A673 (cell line): ENCODE data around the gene MEN1. TPM values are rescaled to one million over a fixed set of nuclear protein-coding genes. Genes with fewer than 3 reads are reported as not detected.
"Not testable (repeated sequence)": the region's sequence is repeated elsewhere in the genome, so short reads cannot be mapped to it uniquely, and the experiment has no call there.

Experiments used
- BruUV-seq: library from RNA; stranded (reverse); fragments of 400-500 nt; replicated peaks from 2 replicates; lab custom pipeline; 2021; lab: Mats Ljungman, UMichigan
- CTCF ChIA-PET: fragments of 300-600 bp; sonication (Branson Sonifier 250); formaldehyde crosslinking; loops from one replicate; lab custom pipeline; 2022; ENCODE audit warnings: antibody characterized with exemption; lab: Charles Lee
- POLR2A ChIA-PET: fragments of 300-600 bp; sonication (Branson Sonifier 250); formaldehyde crosslinking; loops from one replicate; lab custom pipeline; 2022; ENCODE audit warnings: antibody characterized with exemption; ENCODE audit not compliant: low non-redundant PET; lab: Charles Lee
- DNase-seq: peaks from one replicate; pipeline ENCODE4 v3.0.0-alpha.2; 2015; ENCODE audit warnings: low spot score
- H3K27ac ChIP-seq: fragments of 200-600 bp; sonication (generic); 2 replicates; pipeline ENCODE4 v1.5.1; 2016; ENCODE audit warnings: mixed run types, low read depth, mild to moderate bottlenecking, mixed read lengths, antibody characterized with exemption, low read length; ENCODE audit not compliant: poor library complexity, severe bottlenecking
- H3K27me3 ChIP-seq: fragments of 200-600 bp; sonication (generic); replicated peaks from 2 replicates; pipeline ENCODE4 v1.6.1; 2017; ENCODE audit warnings: mixed run types, low read depth, mild to moderate bottlenecking, mixed read lengths, antibody characterized with exemption, low read length; ENCODE audit not compliant: insufficient read depth, poor library complexity
- H3K36me3 ChIP-seq: fragments of 200-600 bp; sonication (generic); 2 replicates; pipeline ENCODE4 v1.6.1; 2016; ENCODE audit warnings: mixed run types, mild to moderate bottlenecking, mixed read lengths, antibody characterized with exemption, low read length; ENCODE audit not compliant: insufficient read depth, poor library complexity, severe bottlenecking
- H3K4me1 ChIP-seq: fragments of 200-600 bp; sonication (generic); 2 replicates; pipeline ENCODE4 v1.6.1; 2017; ENCODE audit warnings: mixed run types, mild to moderate bottlenecking, mixed read lengths, antibody characterized with exemption, low read length; ENCODE audit not compliant: insufficient read depth, poor library complexity, severe bottlenecking
- H3K4me3 ChIP-seq: fragments of 200-600 bp; sonication (generic); 2 replicates; pipeline ENCODE4 v1.5.1; 2016; ENCODE audit warnings: low read depth, mixed run types, mild to moderate bottlenecking, mixed read lengths, low read length; ENCODE audit not compliant: poor library complexity, severe bottlenecking
- H3K9me3 ChIP-seq: fragments of 200-600 bp; sonication (generic); 2 replicates; pipeline ENCODE4 v1.6.1; 2016; ENCODE audit warnings: mixed run types, low read depth, mild to moderate bottlenecking, mixed read lengths, antibody characterized with exemption, low read length; ENCODE audit not compliant: poor library complexity, severe bottlenecking
- CTCF ChIP-seq: fragments of 300-800, 200-600 bp; sonication (generic); conservative IDR thresholded peaks from 2 replicates; pipeline ENCODE4 v1.5.1; 2017; ENCODE audit warnings: low read depth, mild to moderate bottlenecking, antibody characterized with exemption, low read length, moderate library complexity, mixed read lengths
- EZH2 ChIP-seq: fragments of 200-600 bp; sonication (generic); IDR thresholded peaks from 2 replicates; pipeline ENCODE4 v1.6.1; 2017; ENCODE audit warnings: borderline replicate concordance, low read depth, mild to moderate bottlenecking, mixed read lengths, antibody characterized with exemption, low read length; ENCODE audit not compliant: poor library complexity, severe bottlenecking
- intact Hi-C: fragments of 100-400 bp; cut with micrococcal nuclease; formaldehyde crosslinking; loops from one replicate; pipeline ENCODE4 v1.10.0; 2022; ENCODE audit not compliant: unreplicated experiment
- total RNA-seq: library from RNA; stranded (reverse); gene quantifications from 2 replicates; pipeline ENCODE4 v1.2.3, GENCODE V29; 2021

Gene MEN1
- total RNA-seq, 1 experiment from 2014 or later, result 45.7 TPM

GRCh38 chr11:64848826-64849597 is 38.7 kb upstream of the MEN1 start:
- intact Hi-C loops, result loop anchor here (5.0 to 10.0 kb wide), 4 partner anchors 268 to 483 kb away; partner anchors contain the start of genes CDC42EP2, DPF2 and ZNHIT2
- CTCF ChIA-PET, result interaction anchor here (1.1 to 3.1 kb wide), 3 partner anchors 36 to 268 kb away, joined by 5 to 14 read pairs (median 7); partner anchors contain the start of gene ZNHIT2
- DNase-seq, result no peak

GRCh38 chr11:64848214-64848825 is 38.0 kb upstream of the MEN1 start:
- peaks cover 7% of the 10 kb centered on the region for H3K4me1 ChIP-seq
- no peaks in the 10 kb centered on the region for H3K36me3 ChIP-seq
- intact Hi-C loops, result loop anchor here (5.0 to 10.0 kb wide), 4 partner anchors 269 to 484 kb away; partner anchors contain the start of genes CDC42EP2, DPF2 and ZNHIT2
- no peak overlapping the region for H3K27ac ChIP-seq
- ChIA-PET POLR2A (interaction anchor here (0.9 kb wide), 1 partner anchor 12 kb away, joined by 3 read pairs; no protein-coding TSS in a partner anchor), CTCF (interaction anchor here (1.0 to 3.1 kb wide), 3 partner anchors 22 to 269 kb away, joined by 3 to 14 read pairs (median 7); partner anchors contain the start of gene ZNHIT2)
- no peaks in the 10 kb centered on the region for H3K9me3 ChIP-seq
- H3K4me3 ChIP-seq, result no peak overlapping the region
- no peak for DNase-seq
- H3K27me3 ChIP-seq, result no peaks in the 10 kb centered on the region
- no TSS peak for BruUV-seq
- TF ChIP-seq CTCF, result no peak

More at GRCh38 chr11:64848826-64849597, 38.7 kb upstream of the MEN1 start:
- H3K27ac ChIP-seq, result no peak overlapping the region
- POLR2A ChIA-PET, result no interaction called here
- H3K4me3 ChIP-seq, result no peak overlapping the region
- no peaks in the 10 kb centered on the region for H3K9me3 ChIP-seq
- TF ChIP-seq EZH2, result no peak
- no peak; the same call in 1 of the 2 replicates for TF ChIP-seq CTCF
- H3K36me3 ChIP-seq, result no peaks in the 10 kb centered on the region
- H3K27me3 ChIP-seq, result no peaks in the 10 kb centered on the region
- no TSS peak for BruUV-seq
- peaks cover under 1% of the 10 kb centered on the region for H3K4me1 ChIP-seq

DNA sequence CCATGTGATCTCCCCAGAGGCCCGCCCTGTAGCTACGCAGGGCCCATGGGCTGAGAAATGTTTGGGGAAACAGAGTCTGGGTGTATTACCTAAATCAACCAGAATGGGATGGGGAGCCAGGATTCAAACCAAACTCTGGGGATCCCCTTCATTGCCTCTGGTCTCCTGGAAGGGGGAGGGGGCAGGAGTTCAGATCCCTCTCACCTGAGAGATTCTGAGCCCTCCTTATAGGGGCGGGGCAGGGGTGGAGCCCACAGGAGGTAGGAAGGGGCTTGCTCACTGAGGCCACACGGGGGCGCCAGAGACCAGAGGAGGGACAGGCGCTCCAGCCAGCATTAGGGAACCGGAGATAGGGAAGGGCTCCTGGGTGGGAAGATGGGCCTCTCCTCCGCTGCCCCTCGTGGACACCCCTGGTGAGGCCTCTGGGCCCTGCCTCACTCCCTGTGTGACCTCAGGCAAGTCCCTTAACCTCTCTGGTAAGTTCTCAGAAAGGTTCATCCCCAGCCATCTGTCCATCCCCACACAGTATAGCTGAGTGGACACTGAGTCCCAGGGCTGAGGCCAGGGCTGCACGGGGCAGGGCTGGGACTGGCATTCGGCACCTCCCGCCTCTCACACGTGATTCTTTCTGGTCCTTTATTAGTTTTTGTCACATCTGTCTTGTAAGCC is 36.8 kb upstream of the MEN1 start:
- Histone ChIP-seq H3K27me3 (no peaks in the 10 kb centered on the region), H3K36me3 (no peaks in the 10 kb centered on the region), H3K4me1 (peaks cover 13% of the 10 kb centered on the region), H3K9me3 (no peaks in the 10 kb centered on the region), H3K4me3 (no peak overlapping the region), H3K27ac (no peak overlapping the region)
- intact Hi-C loops, result loop anchor here (1.0 to 10.0 kb wide), 7 partner anchors 31 to 485 kb away; partner anchors contain the start of genes ARL2, CDC42EP2, DPF2 and EHD1
- ChIA-PET POLR2A (interaction anchor here (0.9 kb wide), 1 partner anchor 11 kb away, joined by 3 read pairs; no protein-coding TSS in a partner anchor), CTCF (interaction anchor here (0.6 to 3.1 kb wide), 5 partner anchors 23 to 476 kb away, joined by 3 to 14 read pairs (median 4); partner anchors contain the start of genes BATF2 and ZNHIT2)
- BruUV-seq, result no TSS peak
- TF ChIP-seq EZH2 (no peak), CTCF (peak; percentile 98)
- peak; percentile 98 for DNase-seq

- CTCF ChIA-PET, result interaction anchor here (0.6 kb wide), 2 partner anchors 404 to 663 kb away, joined by 3 to 5 read pairs; no protein-coding TSS in a partner anchor
- H3K4me3 ChIP-seq, H3K36me3 ChIP-seq, H3K27ac ChIP-seq, H3K9me3 ChIP-seq, POLR2A ChIA-PET, BruUV-seq, H3K27me3 ChIP-seq, DNase-seq: not testable (repeated sequence)
- intact Hi-C loops, result loop anchor here (2.0 to 10.0 kb wide), 6 partner anchors 67 to 487 kb away; partner anchors contain the start of genes ARL2, CDC42EP2, DPF2 and SF1
- H3K4me1 ChIP-seq, result peaks cover 13% of the 10 kb centered on the region
Measured at GRCh38 chr11:64845776-64846129, 35.4 kb upstream of the MEN1 start.
